Prostate gland (tissue), 2 donors: ENCODE results near the gene MTG1.

Experiments used
- CTCF ChIP-seq, 4 experiments: fragments of 200-600 bp in 2 of 4; fragments of 450-650 bp in 2 of 4; sonication (generic) in 2 of 4; IDR thresholded peaks; 1 replicate in 3 of 4; 2 replicates in 1 of 4; pipeline ENCODE4 v1.5.1; 2016 to 2019; ENCODE audit warnings: antibody characterized with exemption in 4 of 4, mild to moderate bottlenecking in 2 of 4, moderate library complexity in 2 of 4
- POLR2A ChIP-seq: fragments of 450-650 bp; IDR thresholded peaks from one replicate; pipeline ENCODE4 v1.6.1; 2016; ENCODE audit warnings: antibody characterized with exemption, mild to moderate bottlenecking

- TF ChIP-seq CTCF (IDR thresholded peaks at IDR 0.05), result no peak
- TF ChIP-seq POLR2A, result no peak
Measured at GRCh38 chr10:133422807-133423771, 29.1 kb downstream of the MTG1 start.
